BE2C (cell line): ENCODE results near the gene XYLT1.

Experiments used
- DNase-seq: peaks from one replicate; pipeline ENCODE4 v3.0.0-alpha.2; 2020
- H3K27me3 ChIP-seq: fragments of 250-450 bp; sonication (Bioruptor Pico); 2 replicates; pipeline ENCODE4 v1.5.1; 2020; ENCODE audit warnings: mild to moderate bottlenecking
- H3K36me3 ChIP-seq: fragments of 250-450 bp; sonication (Bioruptor Pico); 2 replicates; pipeline ENCODE4 v1.5.1; 2020; ENCODE audit warnings: mild to moderate bottlenecking
- H3K4me1 ChIP-seq: fragments of 250-450 bp; sonication (Bioruptor Pico); 2 replicates; pipeline ENCODE4 v1.5.1; 2020
- H3K4me3 ChIP-seq: 2 replicates; pipeline ENCODE4 v1.5.1; 2011; ENCODE audit warnings: low read depth, low read length
- H3K9me3 ChIP-seq: fragments of 250-450 bp; sonication (Bioruptor Pico); 2 replicates; pipeline ENCODE4 v1.5.1; 2020
- TF ChIP-seq, protein P1 (sequence below): IDR thresholded peaks from 2 replicates; pipeline ENCODE4 v1.5.1; 2012; ENCODE audit warnings: mild to moderate bottlenecking, low read depth, low read length

XYLT1 gene

DNA sequence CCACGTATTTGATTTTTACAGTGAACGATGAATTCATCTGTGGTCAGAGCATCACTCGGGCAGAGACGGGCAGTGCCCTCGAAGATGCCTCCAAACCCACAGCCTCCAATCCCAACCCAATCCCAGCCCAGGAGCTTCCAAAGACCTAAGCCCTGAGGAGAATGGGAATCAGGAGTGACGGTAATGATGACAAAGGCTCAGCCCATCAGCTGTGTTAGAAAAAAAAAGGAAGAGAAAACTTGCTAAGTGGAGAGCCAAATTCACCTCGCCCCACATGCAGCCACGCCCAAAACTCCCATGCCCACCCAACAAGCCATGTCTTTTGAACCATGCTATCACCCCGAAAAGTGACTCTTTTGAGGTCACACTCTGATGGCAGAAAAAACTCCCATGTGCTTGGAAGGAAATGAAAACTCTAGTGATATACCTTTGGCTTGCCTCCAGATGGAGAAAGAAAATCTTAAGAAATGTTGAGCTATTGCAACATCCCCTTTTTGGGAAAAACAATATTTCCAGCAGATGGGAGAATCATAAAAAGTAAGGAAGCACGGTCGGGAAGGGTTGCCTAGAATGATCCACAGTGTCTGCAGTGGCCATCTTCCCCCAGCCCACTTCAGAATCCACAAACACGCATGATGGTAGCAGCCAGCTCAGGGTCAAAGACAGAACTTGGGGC lies 37.7 kb downstream of the XYLT1 start:
- Histone ChIP-seq H3K27me3 (no peaks in the 10 kb centered on the region), H3K4me1 (no peaks in the 10 kb centered on the region; the same call in 1 of the 2 replicates), H3K4me3 (no peak overlapping the region), H3K9me3 (no peaks in the 10 kb centered on the region), H3K36me3 (no peaks in the 10 kb centered on the region)
- TF ChIP-seq, protein P1, sequence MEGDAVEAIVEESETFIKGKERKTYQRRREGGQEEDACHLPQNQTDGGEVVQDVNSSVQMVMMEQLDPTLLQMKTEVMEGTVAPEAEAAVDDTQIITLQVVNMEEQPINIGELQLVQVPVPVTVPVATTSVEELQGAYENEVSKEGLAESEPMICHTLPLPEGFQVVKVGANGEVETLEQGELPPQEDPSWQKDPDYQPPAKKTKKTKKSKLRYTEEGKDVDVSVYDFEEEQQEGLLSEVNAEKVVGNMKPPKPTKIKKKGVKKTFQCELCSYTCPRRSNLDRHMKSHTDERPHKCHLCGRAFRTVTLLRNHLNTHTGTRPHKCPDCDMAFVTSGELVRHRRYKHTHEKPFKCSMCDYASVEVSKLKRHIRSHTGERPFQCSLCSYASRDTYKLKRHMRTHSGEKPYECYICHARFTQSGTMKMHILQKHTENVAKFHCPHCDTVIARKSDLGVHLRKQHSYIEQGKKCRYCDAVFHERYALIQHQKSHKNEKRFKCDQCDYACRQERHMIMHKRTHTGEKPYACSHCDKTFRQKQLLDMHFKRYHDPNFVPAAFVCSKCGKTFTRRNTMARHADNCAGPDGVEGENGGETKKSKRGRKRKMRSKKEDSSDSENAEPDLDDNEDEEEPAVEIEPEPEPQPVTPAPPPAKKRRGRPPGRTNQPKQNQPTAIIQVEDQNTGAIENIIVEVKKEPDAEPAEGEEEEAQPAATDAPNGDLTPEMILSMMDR, result no peak
- no peak for DNase-seq

DNA sequence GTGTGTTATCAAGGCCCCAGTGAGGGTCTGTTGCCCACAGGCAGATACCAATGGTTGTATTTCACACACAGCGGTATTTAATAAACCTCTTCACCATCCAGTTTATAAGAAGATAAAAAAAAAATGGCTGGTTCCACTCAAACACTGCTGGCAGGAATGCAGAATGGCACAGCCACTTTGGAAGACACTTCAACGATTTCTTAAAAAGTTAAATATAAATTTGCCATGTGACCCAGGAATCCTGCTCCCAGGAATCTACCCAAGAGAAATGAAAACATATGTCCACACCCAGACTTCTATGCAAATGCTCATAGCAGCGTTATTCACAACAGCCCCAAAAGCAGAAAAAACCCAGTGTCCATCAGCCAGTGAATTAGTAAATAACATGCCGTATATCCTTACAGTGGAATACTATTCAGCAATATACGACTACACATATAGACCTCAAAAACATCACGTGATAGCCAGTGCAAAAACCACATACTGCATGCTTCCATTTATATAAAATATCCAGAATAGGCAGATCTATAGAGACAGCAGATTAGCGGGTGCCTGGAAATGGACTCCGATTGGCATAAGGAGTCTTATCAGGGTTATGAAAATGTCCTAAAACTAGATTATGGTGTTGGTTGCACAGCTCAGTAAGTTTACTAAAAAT lies 38.7 kb downstream of the XYLT1 start:
- Histone ChIP-seq H3K4me3 (no peak overlapping the region), H3K36me3 (no peaks in the 10 kb centered on the region), H3K9me3 (no peaks in the 10 kb centered on the region), H3K27me3 (no peaks in the 10 kb centered on the region), H3K4me1 (no peaks in the 10 kb centered on the region; the same call in 1 of the 2 replicates)
- TF ChIP-seq, protein P1, result no peak
- no peak for DNase-seq

DNA sequence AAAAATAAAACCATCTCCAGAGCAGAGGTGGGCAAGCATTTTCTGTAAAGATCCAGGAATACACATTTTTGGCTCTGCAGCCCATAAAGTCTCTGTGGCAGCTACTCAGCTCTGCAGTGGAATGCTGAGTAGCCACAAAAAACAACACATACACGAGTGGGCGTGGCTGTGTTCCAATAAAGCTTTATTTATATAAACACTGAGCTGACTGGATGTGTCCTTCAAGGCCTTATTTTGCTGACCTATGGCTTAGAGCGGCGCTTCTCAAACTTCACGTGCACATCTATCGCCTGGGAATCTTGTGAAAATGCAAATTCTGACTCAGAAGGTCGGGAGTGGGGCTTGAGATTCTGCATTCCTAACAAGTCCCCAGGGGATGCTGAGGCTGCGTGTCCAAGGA lies 39.7 kb downstream of the XYLT1 start:
- H3K27me3 ChIP-seq, result no peaks in the 10 kb centered on the region
- H3K4me1 ChIP-seq, result no peaks in the 10 kb centered on the region; the same call in 1 of the 2 replicates
- H3K9me3 ChIP-seq, result no peaks in the 10 kb centered on the region
- no peak for DNase-seq
- no peaks in the 10 kb centered on the region for H3K36me3 ChIP-seq
- TF ChIP-seq, protein P1, result no peak
- no peak overlapping the region for H3K4me3 ChIP-seq

DNA sequence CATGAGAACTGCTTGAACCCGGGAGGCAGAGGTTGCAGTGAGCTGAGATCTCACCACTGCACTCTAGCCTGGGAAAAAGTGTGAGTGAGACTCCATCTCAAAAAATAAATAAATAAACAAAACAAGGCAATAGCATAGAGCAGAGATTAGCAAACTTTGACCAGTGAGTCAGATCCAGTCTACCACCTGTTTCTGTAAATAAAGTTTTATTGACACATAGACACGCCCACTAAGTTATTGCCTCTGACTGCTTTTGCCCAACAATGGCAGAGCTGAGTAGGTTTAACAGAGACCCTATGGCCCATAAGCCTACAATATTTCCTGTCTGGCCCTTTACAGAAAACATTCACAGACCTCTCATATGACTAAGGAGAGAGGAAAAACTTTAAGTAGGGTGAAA lies 44.3 kb downstream of the XYLT1 start:
- no peaks in the 10 kb centered on the region; the same call in 1 of the 2 replicates for H3K9me3 ChIP-seq
- no peaks in the 10 kb centered on the region for H3K36me3 ChIP-seq
- no peaks in the 10 kb centered on the region; the same call in 1 of the 2 replicates for H3K4me1 ChIP-seq
- H3K4me3 ChIP-seq, result no peak overlapping the region
- TF ChIP-seq, protein P1, result no peak
- no peaks in the 10 kb centered on the region for H3K27me3 ChIP-seq
- no peak for DNase-seq

DNA sequence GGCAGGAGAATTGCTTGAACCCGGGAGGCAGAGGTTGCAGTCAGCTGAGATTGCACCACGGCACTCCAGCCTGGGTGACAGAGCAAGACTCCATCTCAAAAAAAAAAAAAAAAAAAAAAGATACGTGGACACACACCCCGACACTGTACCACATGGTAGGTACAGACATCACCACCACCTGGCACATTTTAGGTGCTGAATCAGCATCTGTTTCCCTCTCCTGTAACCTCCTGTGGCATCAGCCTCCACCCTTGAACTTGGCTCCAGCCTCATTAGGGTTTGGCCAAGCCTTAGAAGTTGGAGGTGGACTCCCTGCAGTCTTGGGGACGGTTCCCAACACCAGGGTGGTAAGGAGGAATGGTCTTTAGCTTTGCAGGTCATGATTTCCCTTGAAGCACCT lies 46.0 kb downstream of the XYLT1 start:
- TF ChIP-seq, protein P1, result no peak
- DNase-seq, result no peak
- Histone ChIP-seq H3K9me3 (no peaks in the 10 kb centered on the region; the same call in 1 of the 2 replicates), H3K27me3 (no peaks in the 10 kb centered on the region), H3K4me1 (no peaks in the 10 kb centered on the region), H3K4me3 (no peak overlapping the region), H3K36me3 (no peaks in the 10 kb centered on the region)

DNA sequence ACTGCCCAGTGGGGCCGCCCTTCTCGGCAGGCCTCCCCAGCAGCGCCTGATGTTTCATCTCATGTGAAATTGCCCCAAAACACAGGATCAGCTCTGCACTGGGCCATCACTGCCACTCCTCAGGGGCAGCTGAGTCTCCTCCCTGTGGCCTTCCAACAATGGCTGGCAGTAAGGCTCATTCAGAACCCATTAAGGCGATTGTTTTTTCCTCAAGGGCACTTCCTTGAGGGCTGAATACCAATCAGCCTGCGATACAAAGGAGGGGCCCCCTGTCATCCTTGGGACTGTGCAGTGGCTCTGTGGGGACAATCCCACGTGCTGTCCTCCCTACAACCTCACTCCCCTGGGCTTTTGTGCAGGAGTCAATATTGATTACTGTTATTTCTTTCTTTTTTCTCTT lies 47.5 kb downstream of the XYLT1 start:
- H3K4me1 ChIP-seq, result no peaks in the 10 kb centered on the region
- TF ChIP-seq, protein P1, result no peak
- no peak for DNase-seq

More for the DNA sequence above, 47.5 kb downstream of the XYLT1 start:
- Histone ChIP-seq H3K27me3 (no peaks in the 10 kb centered on the region), H3K36me3 (no peaks in the 10 kb centered on the region), H3K4me3 (no peak overlapping the region), H3K9me3 (no peaks in the 10 kb centered on the region; the same call in 1 of the 2 replicates)
